Mesendoderm (in vitro differentiated cells): ENCODE measurements around the gene CABCOCO1.

Experiments used
- DNase-seq: peaks from one replicate; pipeline ENCODE4 v3.0.0; 2013
- H2AK5ac ChIP-seq: 2 replicates; pipeline ENCODE4 v1.6.1; 2013; ENCODE audit warnings: low read length, inconsistent platforms
- H2BK120ac ChIP-seq: 2 replicates; pipeline ENCODE4 v1.6.1; 2013; ENCODE audit warnings: low read depth, mild to moderate bottlenecking, low read length, moderate library complexity, mixed read lengths
- H2BK15ac ChIP-seq: replicated peaks from 2 replicates; pipeline ENCODE4 v1.6.1; 2013; ENCODE audit warnings: low read depth, mild to moderate bottlenecking, moderate library complexity
- H2BK5ac ChIP-seq: 2 replicates; pipeline ENCODE4 v1.6.1; 2013; ENCODE audit warnings: low read length, inconsistent platforms
- H3K18ac ChIP-seq: 2 replicates; pipeline ENCODE4 v1.6.1; 2013; ENCODE audit warnings: mild to moderate bottlenecking, low read length, mixed read lengths
- H3K23ac ChIP-seq: one replicate; pipeline ENCODE4 v1.6.1; 2013; ENCODE audit warnings: low read length
- H3K27ac ChIP-seq: 2 replicates; pipeline ENCODE4 v1.5.1; 2013; ENCODE audit warnings: low read depth, mild to moderate bottlenecking, inconsistent platforms, low read length, moderate library complexity
- H3K27me3 ChIP-seq: 2 replicates; pipeline ENCODE4 v1.6.1; 2013; ENCODE audit warnings: low read length, control low read depth, mild to moderate bottlenecking, inconsistent platforms; ENCODE audit not compliant: insufficient read depth, poor library complexity
- H3K36me3 ChIP-seq: 2 replicates; pipeline ENCODE4 v1.6.1; 2013; ENCODE audit warnings: low read length, inconsistent platforms; ENCODE audit not compliant: control insufficient read depth, insufficient read depth
- H3K4ac ChIP-seq: one replicate; pipeline ENCODE4 v1.6.1; 2013; ENCODE audit warnings: low read depth, mild to moderate bottlenecking, low read length, moderate library complexity
- H3K4me1 ChIP-seq: 2 replicates; pipeline ENCODE4 v1.6.1; 2013; ENCODE audit warnings: low read depth, low read length, inconsistent platforms; ENCODE audit not compliant: control insufficient read depth
- H3K4me2 ChIP-seq: 2 replicates; pipeline ENCODE4 v1.6.1; 2013; ENCODE audit warnings: low read length
- H3K4me3 ChIP-seq: 2 replicates; pipeline ENCODE4 v1.5.1; 2013; ENCODE audit warnings: mild to moderate bottlenecking, low read length
- H3K56ac ChIP-seq: one replicate; pipeline ENCODE4 v1.6.1; 2013; ENCODE audit warnings: low read length
- H3K79me1 ChIP-seq: 2 replicates; pipeline ENCODE4 v1.6.1; 2013; ENCODE audit warnings: low read length, inconsistent platforms
- H3K79me2 ChIP-seq: 2 replicates; pipeline ENCODE4 v1.6.1; 2013; ENCODE audit warnings: mild to moderate bottlenecking, low read length; ENCODE audit not compliant: control insufficient read depth, insufficient read depth
- H3K9ac ChIP-seq: 2 replicates; pipeline ENCODE4 v1.6.1; 2013; ENCODE audit warnings: low read length, inconsistent platforms
- H4K5ac ChIP-seq: one replicate; pipeline ENCODE4 v1.6.1; 2013; ENCODE audit warnings: low read length
- H4K8ac ChIP-seq: one replicate; pipeline ENCODE4 v1.6.1; 2013; ENCODE audit warnings: low read depth, mild to moderate bottlenecking, control low read depth, low read length, moderate library complexity
- WGBS: extraction: QIAGEN DNeasy Blood & Tissue Kit; methylation state at CpG from one replicate; pipeline ENCODE4 v1.1.7; 2013; ENCODE audit warnings: low lambda C conversion rate, missing lambda C conversion rate; ENCODE audit not compliant: insufficient coverage; ENCODE audit errors: extremely low coverage; 5-methylcytosine and 5-hydroxymethylcytosine counted together

Gene CABCOCO1

GRCh38 chr10:61797304-61798153 lies 134.8 kb downstream of the CABCOCO1 start:
- H3K18ac ChIP-seq: no peak overlapping the region
- DNase-seq: no peak
- no peaks in the 10 kb centered on the region for H3K4me1 ChIP-seq
- H3K56ac ChIP-seq: no peak overlapping the region
- no peak overlapping the region for H3K23ac ChIP-seq
- no peaks in the 10 kb centered on the region for H3K79me1 ChIP-seq
- no peaks in the 10 kb centered on the region for H3K27me3 ChIP-seq
- no peaks in the 10 kb centered on the region for H3K36me3 ChIP-seq
- H2BK15ac ChIP-seq: no peak overlapping the region
- H3K4ac ChIP-seq: no peak overlapping the region
- no peak overlapping the region for H3K4me2 ChIP-seq
- no peak overlapping the region for H4K5ac ChIP-seq
- H4K8ac ChIP-seq: no peak overlapping the region
- H2BK5ac ChIP-seq: no peak overlapping the region
- H3K4me3 ChIP-seq: no peak overlapping the region
- no peak overlapping the region for H3K27ac ChIP-seq
- H2AK5ac ChIP-seq: no peak overlapping the region
- H3K9ac ChIP-seq: no peak overlapping the region
- no CpG with 5 or more reads among the region's 17 CpGs for WGBS
- H3K79me2 ChIP-seq: no peaks in the 10 kb centered on the region
- H2BK120ac ChIP-seq: no peak overlapping the region

- Histone ChIP-seq H3K4me2 (no peak overlapping the region), H3K4ac (no peak overlapping the region), H2BK15ac (no peak overlapping the region), H3K4me1 (no peaks in the 10 kb centered on the region), H4K8ac (no peak overlapping the region), H3K79me2 (no peaks in the 10 kb centered on the region), H3K23ac (no peak overlapping the region), H3K79me1 (no peaks in the 10 kb centered on the region), H3K9ac (no peak overlapping the region), H3K27ac (no peak overlapping the region), H2AK5ac (no peak overlapping the region), H3K36me3 (no peaks in the 10 kb centered on the region), H3K27me3 (no peaks in the 10 kb centered on the region), H3K56ac (no peak overlapping the region), H2BK5ac (no peak overlapping the region), H4K5ac (no peak overlapping the region), H3K4me3 (no peak overlapping the region), H3K18ac (no peak overlapping the region), H2BK120ac (no peak overlapping the region)
- no peak for DNase-seq
Observed at GRCh38 chr10:61798713-61799112, 136.0 kb downstream of the CABCOCO1 start.

GRCh38 chr10:61801484-61801883 lies 138.8 kb downstream of the CABCOCO1 start:
- Histone ChIP-seq H3K79me2 (no peaks in the 10 kb centered on the region), H3K23ac (no peak overlapping the region), H3K4ac (no peak overlapping the region), H4K8ac (no peak overlapping the region), H2BK120ac (no peak overlapping the region), H3K36me3 (no peaks in the 10 kb centered on the region), H3K9ac (no peak overlapping the region), H3K18ac (no peak overlapping the region), H3K56ac (no peak overlapping the region), H3K4me2 (no peak overlapping the region), H3K4me1 (no peaks in the 10 kb centered on the region), H3K27me3 (no peaks in the 10 kb centered on the region), H2AK5ac (no peak overlapping the region), H3K79me1 (no peaks in the 10 kb centered on the region), H2BK5ac (no peak overlapping the region), H3K27ac (no peak overlapping the region), H3K4me3 (no peak overlapping the region), H2BK15ac (no peak overlapping the region), H4K5ac (no peak overlapping the region)
- no peak for DNase-seq
- WGBS: no CpG with 5 or more reads among the region's 5 CpGs

- WGBS: no CpG with 5 or more reads among the region's 3 CpGs
- no peaks in the 10 kb centered on the region for H3K27me3 ChIP-seq
Observed at GRCh38 chr10:61803269-61803668, 140.5 kb downstream of the CABCOCO1 start.

GRCh38 chr10:61804414-61804813 lies 141.7 kb downstream of the CABCOCO1 start:
- Histone ChIP-seq H3K79me2 (no peaks in the 10 kb centered on the region), H2BK5ac (no peak overlapping the region), H3K36me3 (no peaks in the 10 kb centered on the region), H4K8ac (no peak overlapping the region), H3K4me2 (no peak overlapping the region), H3K27ac (no peak overlapping the region), H2BK120ac (no peak overlapping the region), H4K5ac (no peak overlapping the region), H3K18ac (no peak overlapping the region), H3K4me1 (no peaks in the 10 kb centered on the region), H3K79me1 (no peaks in the 10 kb centered on the region), H3K4me3 (no peak overlapping the region), H3K4ac (no peak overlapping the region), H3K9ac (no peak overlapping the region), H3K56ac (no peak overlapping the region), H2BK15ac (no peak overlapping the region), H3K27me3 (no peaks in the 10 kb centered on the region), H3K23ac (no peak overlapping the region), H2AK5ac (no peak overlapping the region)
- WGBS: no CpG with 5 or more reads among the region's 1 CpG
- DNase-seq: no peak

More at GRCh38 chr10:61803269-61803668, 140.5 kb downstream of the CABCOCO1 start:
- H2BK5ac ChIP-seq: no peak overlapping the region
- no peak overlapping the region for H4K8ac ChIP-seq
- H3K4me2 ChIP-seq: no peak overlapping the region
- H2AK5ac ChIP-seq: no peak overlapping the region
- no peak overlapping the region for H3K23ac ChIP-seq
- no peaks in the 10 kb centered on the region for H3K79me2 ChIP-seq
- H3K27ac ChIP-seq: no peak overlapping the region
- H3K18ac ChIP-seq: no peak overlapping the region
- H3K9ac ChIP-seq: no peak overlapping the region
- no peak overlapping the region for H2BK15ac ChIP-seq
- no peak for DNase-seq
- no peaks in the 10 kb centered on the region for H3K4me1 ChIP-seq
- no peak overlapping the region for H3K4me3 ChIP-seq
- no peaks in the 10 kb centered on the region for H3K36me3 ChIP-seq
- no peak overlapping the region for H3K4ac ChIP-seq
- no peak overlapping the region for H3K56ac ChIP-seq
- no peak overlapping the region for H4K5ac ChIP-seq
- no peak overlapping the region for H2BK120ac ChIP-seq
- no peaks in the 10 kb centered on the region for H3K79me1 ChIP-seq

DNA sequence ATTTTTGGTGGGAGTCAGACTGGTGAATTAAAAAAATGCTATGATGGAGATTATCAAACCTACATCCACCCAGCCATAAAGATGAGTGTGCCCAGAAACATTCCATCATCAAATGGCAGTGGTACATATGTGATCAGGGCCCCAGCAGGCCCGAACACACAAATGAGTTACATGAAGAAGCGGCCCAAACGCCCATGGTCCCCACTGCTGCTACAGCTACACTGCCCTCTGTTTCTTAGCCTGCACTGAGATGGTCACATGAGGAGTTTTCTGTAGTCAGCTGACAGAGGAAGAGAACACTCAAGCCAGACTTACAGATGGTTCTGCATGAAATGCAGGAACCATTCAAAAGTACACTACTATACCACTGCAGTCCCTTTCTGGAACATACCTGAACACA lies 142.4 kb downstream of the CABCOCO1 start:
- H3K27ac ChIP-seq: no peak overlapping the region
- no peak overlapping the region for H3K9ac ChIP-seq
- no peak overlapping the region for H2BK15ac ChIP-seq
- H3K79me2 ChIP-seq: no peaks in the 10 kb centered on the region
- no peak overlapping the region for H2BK120ac ChIP-seq
- no peak overlapping the region for H3K18ac ChIP-seq
- H3K4me1 ChIP-seq: no peaks in the 10 kb centered on the region
- no CpG with 5 or more reads among the region's 3 CpGs for WGBS
- no peaks in the 10 kb centered on the region for H3K36me3 ChIP-seq
- H3K27me3 ChIP-seq: no peaks in the 10 kb centered on the region
- no peak overlapping the region for H4K8ac ChIP-seq
- H2AK5ac ChIP-seq: no peak overlapping the region
- no peak overlapping the region for H3K23ac ChIP-seq
- no peak overlapping the region for H3K56ac ChIP-seq
- no peak overlapping the region for H3K4me2 ChIP-seq
- no peak for DNase-seq
- H2BK5ac ChIP-seq: no peak overlapping the region
- H3K4me3 ChIP-seq: no peak overlapping the region
- H3K4ac ChIP-seq: no peak overlapping the region
- no peaks in the 10 kb centered on the region for H3K79me1 ChIP-seq
- no peak overlapping the region for H4K5ac ChIP-seq
